CD4-positive, alpha-beta T cell (primary cell): ENCODE results near the gene AGAP1. TPM values are rescaled to one million over a fixed set of nuclear protein-coding genes. Genes with fewer than 3 reads are reported as not detected.

Source experiments
- ATAC-seq: fragments of 200-7000 bp; cut with Tn5 transposase; one replicate; pipeline ENCODE4 v1.10.0; 2022; ENCODE audit warnings: mild to moderate bottlenecking; ENCODE audit not compliant: poor library complexity
- CTCF ChIA-PET: fragments of 350-600 bp; sonication (Branson Sonifier 250); formaldehyde crosslinking; loops from one replicate; lab custom pipeline; 2021; ENCODE audit warnings: antibody characterized with exemption, inconsistent platforms; lab: Charles Lee
- POLR2A ChIA-PET: fragments of 350-600 bp; sonication (Branson Sonifier 250); formaldehyde crosslinking; loops from one replicate; lab custom pipeline; 2021; ENCODE audit warnings: antibody characterized with exemption, inconsistent platforms; lab: Charles Lee
- DNase-seq, 14 experiments: peaks; one replicate each; pipeline ENCODE4 v3.0.0-alpha.2; 2013 to 2020; ENCODE audit warnings: mixed read lengths in 2 of 14
- H3K27ac ChIP-seq, 2 donors: one replicate each; pipeline versions ENCODE4 v1.5.1 to v1.7.0; 2013; ENCODE audit warnings: low read length in 2 of 2, low read depth in 1 of 2, mild to moderate bottlenecking in 1 of 2
- H3K27me3 ChIP-seq, 2 experiments: 1 replicate in 1 of 2; 2 replicates in 1 of 2; pipeline versions ENCODE4 v1.6.1 to v1.7.0; 2013; ENCODE audit warnings: low read length in 2 of 2, control low read depth in 1 of 2, mild to moderate bottlenecking in 1 of 2, moderate library complexity in 1 of 2; ENCODE audit not compliant: insufficient read depth in 2 of 2, control insufficient read depth in 1 of 2
- H3K36me3 ChIP-seq: one replicate; pipeline ENCODE4 v1.6.1; 2013; ENCODE audit warnings: low read length, control low read depth; ENCODE audit not compliant: insufficient read depth
- H3K4me1 ChIP-seq: one replicate; pipeline ENCODE4 v1.6.1; 2013; ENCODE audit warnings: low read length, control low read depth; ENCODE audit not compliant: insufficient read depth
- H3K4me3 ChIP-seq: one replicate; pipeline ENCODE4 v1.5.1; 2013; ENCODE audit warnings: mild to moderate bottlenecking, low read length, moderate library complexity
- H3K9me3 ChIP-seq, 2 experiments: 1 replicate in 1 of 2; 2 replicates in 1 of 2; pipeline versions ENCODE4 v1.6.1 to v1.7.0; 2013; ENCODE audit warnings: low read length in 2 of 2, mild to moderate bottlenecking in 2 of 2, control low read depth in 1 of 2, moderate library complexity in 1 of 2; ENCODE audit not compliant: control insufficient read depth in 1 of 2, insufficient read depth in 1 of 2
- H3K27ac Mint-ChIP-seq: one replicate; pipeline ENCODE4 v1.8.0; 2020; ENCODE audit warnings: mixed read lengths
- H3K27me3 Mint-ChIP-seq: one replicate; pipeline ENCODE4 v1.8.0; 2021; ENCODE audit warnings: mixed read lengths
- H3K36me3 Mint-ChIP-seq: one replicate; pipeline ENCODE4 v1.8.0; 2021; ENCODE audit warnings: low read depth, mixed read lengths
- H3K4me1 Mint-ChIP-seq: one replicate; pipeline ENCODE4 v1.8.0; 2021; ENCODE audit warnings: low read depth, mixed read lengths
- H3K4me3 Mint-ChIP-seq: one replicate; pipeline ENCODE4 v1.8.0; 2020; ENCODE audit warnings: mild to moderate bottlenecking, mixed read lengths
- H3K9me3 Mint-ChIP-seq: one replicate; pipeline ENCODE4 v1.8.0; 2020; ENCODE audit warnings: mixed read lengths
- intact Hi-C, 2 experiments: fragments of 100-400 bp; cut with DNase I in 1 of 2; cut with micrococcal nuclease in 1 of 2; formaldehyde crosslinking; loops; one replicate each; pipeline versions ENCODE4 v1.15.1 to v1.9.0; 2023 to 2025; cut with DNase I, micrococcal nuclease
- total RNA-seq, 174 experiments: library from RNA in 2 of 174; stranded (reverse) in 2 of 174; gene quantifications; one replicate each; pipeline ENCODE4 v1.2.3 and lab custom pipeline; 2021 to 2026
- TF ChIP-seq, protein P1 (sequence below): fragments of 200-600 bp; IDR thresholded peaks from one replicate; pipeline ENCODE4 v1.8.0; 2022; ENCODE audit warnings: antibody characterized with exemption, mild to moderate bottlenecking

Gene AGAP1
- total RNA-seq, 2 experiments from 2014 or later = 2.6 to 3.1 TPM

GRCh38 chr2:235710933-235711332, 217.1 kb downstream of the AGAP1 start:
- Histone ChIP-seq H3K4me3 (no peak overlapping the region), H3K27ac (no peak overlapping the region), H3K9me3 (no peaks in the 10 kb centered on the region), H3K36me3 (no peaks in the 10 kb centered on the region), H3K27me3 (no peaks in the 10 kb centered on the region), H3K4me1 (no peaks in the 10 kb centered on the region)
- no peak overlapping the region for H3K27ac Mint-ChIP-seq
- intact Hi-C loops = no loop called here
- ATAC-seq = no peak
- TF ChIP-seq, protein P1, sequence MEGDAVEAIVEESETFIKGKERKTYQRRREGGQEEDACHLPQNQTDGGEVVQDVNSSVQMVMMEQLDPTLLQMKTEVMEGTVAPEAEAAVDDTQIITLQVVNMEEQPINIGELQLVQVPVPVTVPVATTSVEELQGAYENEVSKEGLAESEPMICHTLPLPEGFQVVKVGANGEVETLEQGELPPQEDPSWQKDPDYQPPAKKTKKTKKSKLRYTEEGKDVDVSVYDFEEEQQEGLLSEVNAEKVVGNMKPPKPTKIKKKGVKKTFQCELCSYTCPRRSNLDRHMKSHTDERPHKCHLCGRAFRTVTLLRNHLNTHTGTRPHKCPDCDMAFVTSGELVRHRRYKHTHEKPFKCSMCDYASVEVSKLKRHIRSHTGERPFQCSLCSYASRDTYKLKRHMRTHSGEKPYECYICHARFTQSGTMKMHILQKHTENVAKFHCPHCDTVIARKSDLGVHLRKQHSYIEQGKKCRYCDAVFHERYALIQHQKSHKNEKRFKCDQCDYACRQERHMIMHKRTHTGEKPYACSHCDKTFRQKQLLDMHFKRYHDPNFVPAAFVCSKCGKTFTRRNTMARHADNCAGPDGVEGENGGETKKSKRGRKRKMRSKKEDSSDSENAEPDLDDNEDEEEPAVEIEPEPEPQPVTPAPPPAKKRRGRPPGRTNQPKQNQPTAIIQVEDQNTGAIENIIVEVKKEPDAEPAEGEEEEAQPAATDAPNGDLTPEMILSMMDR = no peak
- H3K27me3 Mint-ChIP-seq = peaks cover 9% of the 10 kb centered on the region
- no peak overlapping the region for H3K4me3 Mint-ChIP-seq
- H3K9me3 Mint-ChIP-seq = no peaks in the 10 kb centered on the region
- DNase-seq = no peak
- H3K4me1 Mint-ChIP-seq = no peaks in the 10 kb centered on the region
- POLR2A ChIA-PET = no interaction called here
- H3K36me3 Mint-ChIP-seq = no peaks in the 10 kb centered on the region
- CTCF ChIA-PET = no interaction called here

DNA sequence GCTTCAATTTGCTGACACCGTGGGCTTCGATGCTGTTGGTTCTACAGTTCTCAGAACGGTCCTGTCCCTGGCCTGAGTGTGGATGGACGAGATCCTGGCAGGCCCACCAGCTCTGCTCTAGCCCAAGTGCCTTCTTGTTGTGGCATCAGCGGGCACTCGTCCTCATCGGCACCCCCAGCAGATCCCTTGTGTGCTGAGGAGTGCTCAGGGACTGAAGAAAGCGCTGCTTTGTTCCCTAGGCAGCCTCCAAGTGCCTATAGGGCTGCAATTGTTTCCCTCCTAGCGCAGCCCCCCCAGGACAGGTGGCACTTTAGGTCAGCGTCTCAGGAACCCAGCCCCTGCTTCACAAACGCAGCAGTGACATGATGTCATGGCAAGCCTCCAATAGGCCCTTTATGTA, 217.7 kb downstream of the AGAP1 start:
- no peaks in the 10 kb centered on the region for H3K27me3 ChIP-seq
- no peak overlapping the region for H3K27ac ChIP-seq
- H3K4me1 Mint-ChIP-seq = no peaks in the 10 kb centered on the region
- no peaks in the 10 kb centered on the region for H3K36me3 ChIP-seq
- H3K9me3 Mint-ChIP-seq = no peaks in the 10 kb centered on the region
- TF ChIP-seq, protein P1 = no peak
- no peak overlapping the region for H3K4me3 Mint-ChIP-seq
- H3K27me3 Mint-ChIP-seq = peaks cover 9% of the 10 kb centered on the region
- no peak for ATAC-seq
- intact Hi-C loops = no loop called here
- CTCF ChIA-PET = no interaction called here
- H3K4me1 ChIP-seq = no peaks in the 10 kb centered on the region
- H3K36me3 Mint-ChIP-seq = no peaks in the 10 kb centered on the region
- POLR2A ChIA-PET = no interaction called here
- H3K9me3 ChIP-seq = no peaks in the 10 kb centered on the region
- no peak overlapping the region for H3K4me3 ChIP-seq
- H3K27ac Mint-ChIP-seq = no peak overlapping the region
- DNase-seq = no peak

- H3K27ac ChIP-seq = no peak overlapping the region
- no peak overlapping the region for H3K4me3 Mint-ChIP-seq
- ChIA-PET POLR2A (no interaction called here), CTCF (no interaction called here)
- no peaks in the 10 kb centered on the region for H3K36me3 ChIP-seq
- no peaks in the 10 kb centered on the region for H3K36me3 Mint-ChIP-seq
- H3K27me3 ChIP-seq = no peaks in the 10 kb centered on the region
- H3K4me1 ChIP-seq = no peaks in the 10 kb centered on the region
- H3K9me3 ChIP-seq = no peaks in the 10 kb centered on the region
- intact Hi-C loops = no loop called here
- DNase-seq (no peak), ATAC-seq (no peak)
- TF ChIP-seq, protein P1 = no peak
- H3K27ac Mint-ChIP-seq = no peak overlapping the region
- no peaks in the 10 kb centered on the region for H3K9me3 Mint-ChIP-seq
- H3K4me1 Mint-ChIP-seq = no peaks in the 10 kb centered on the region
- H3K27me3 Mint-ChIP-seq = peaks cover 9% of the 10 kb centered on the region
- no peak overlapping the region for H3K4me3 ChIP-seq
Measured at GRCh38 chr2:235712176-235712575, 218.3 kb downstream of the AGAP1 start.
